ENCODE measurements around the gene ACBD6. TPM values are rescaled to one million over a fixed set of nuclear protein-coding genes. Genes with fewer than 3 reads are reported as not detected.

The ACBD6 gene
- total RNA-seq, 1 experiment from 2014 or later, result 73.6 TPM

- no peak overlapping the region for H3K27ac Mint-ChIP-seq (ENCODE audit: unreplicated experiment)
- H3K9me3 Mint-ChIP-seq (ENCODE audit: low read depth, unreplicated experiment), result no peaks in the 10 kb centered on the region
- H3K36me3 Mint-ChIP-seq (ENCODE audit: insufficient read depth, unreplicated experiment), result no peaks in the 10 kb centered on the region
- TF ChIP-seq CTCF (IDR thresholded peaks at IDR 0.05; ENCODE audit: unreplicated experiment), result no peak
- BruUV-seq (replicated peaks), result no TSS peak
- CTCF ChIA-PET, result no interaction called here
- DNase-seq, result no peak
- H3K4me1 Mint-ChIP-seq (ENCODE audit: low read depth, unreplicated experiment), result peaks cover 8% of the 10 kb centered on the region
- intact Hi-C loops (cut with micrococcal nuclease; ENCODE audit: unreplicated experiment), result no loop called here
- H3K4me3 Mint-ChIP-seq (ENCODE audit: low read depth, unreplicated experiment), result no peak overlapping the region
- H3K27me3 Mint-ChIP-seq (ENCODE audit: unreplicated experiment), result peaks cover 14% of the 10 kb centered on the region
These were observed 255.8 kb downstream of the ACBD6 start for GRCh38 chr1:180246579-180246978.

- intact Hi-C loops (cut with micrococcal nuclease; ENCODE audit: unreplicated experiment), result no loop called here
- peaks cover 8% of the 10 kb centered on the region for H3K4me1 Mint-ChIP-seq (ENCODE audit: low read depth, unreplicated experiment)
- H3K4me3 Mint-ChIP-seq (ENCODE audit: low read depth, unreplicated experiment), result no peak overlapping the region
- CTCF ChIA-PET, result no interaction called here
- H3K9me3 Mint-ChIP-seq (ENCODE audit: low read depth, unreplicated experiment), result no peaks in the 10 kb centered on the region
- BruUV-seq (replicated peaks), result no TSS peak
- no peak for TF ChIP-seq CTCF (IDR thresholded peaks at IDR 0.05; ENCODE audit: unreplicated experiment)
- H3K36me3 Mint-ChIP-seq (ENCODE audit: insufficient read depth, unreplicated experiment), result no peaks in the 10 kb centered on the region
- DNase-seq, result peak; percentile 60
- peaks cover 31% of the 10 kb centered on the region for H3K27me3 Mint-ChIP-seq (ENCODE audit: unreplicated experiment)
- no peak overlapping the region for H3K27ac Mint-ChIP-seq (ENCODE audit: unreplicated experiment)
These were observed 257.5 kb downstream of the ACBD6 start for GRCh38 chr1:180244840-180245239.

GRCh38 chr1:180243517-180244221, 258.7 kb downstream of the ACBD6 start:
- H3K9me3 Mint-ChIP-seq (ENCODE audit: low read depth, unreplicated experiment), result no peaks in the 10 kb centered on the region
- no peak for TF ChIP-seq CTCF (IDR thresholded peaks at IDR 0.05; ENCODE audit: unreplicated experiment)
- DNase-seq, result no peak
- no peak overlapping the region for H3K4me3 Mint-ChIP-seq (ENCODE audit: low read depth, unreplicated experiment)
- CTCF ChIA-PET, result interaction anchor here (0.5 kb wide), 1 partner anchor 105 kb away, joined by 3 read pairs; no protein-coding TSS in a partner anchor
- no TSS peak for BruUV-seq (replicated peaks)
- no peaks in the 10 kb centered on the region for H3K36me3 Mint-ChIP-seq (ENCODE audit: insufficient read depth, unreplicated experiment)
- intact Hi-C loops (cut with micrococcal nuclease; ENCODE audit: unreplicated experiment), result no loop called here
- H3K27me3 Mint-ChIP-seq (ENCODE audit: unreplicated experiment), result peaks cover 43% of the 10 kb centered on the region
- peaks cover 8% of the 10 kb centered on the region for H3K4me1 Mint-ChIP-seq (ENCODE audit: low read depth, unreplicated experiment)
- H3K27ac Mint-ChIP-seq (ENCODE audit: unreplicated experiment), result no peak overlapping the region

GRCh38 chr1:180241716-180242544, 260.4 kb downstream of the ACBD6 start:
- no TSS peak for BruUV-seq (replicated peaks)
- H3K4me1 Mint-ChIP-seq (ENCODE audit: low read depth, unreplicated experiment), result peaks cover 3% of the 10 kb centered on the region
- DNase-seq, result no peak
- H3K4me3 Mint-ChIP-seq (ENCODE audit: low read depth, unreplicated experiment), result no peak overlapping the region
- CTCF ChIA-PET, result no interaction called here
- H3K27me3 Mint-ChIP-seq (ENCODE audit: unreplicated experiment), result peaks cover 60% of the 10 kb centered on the region
- H3K9me3 Mint-ChIP-seq (ENCODE audit: low read depth, unreplicated experiment), result no peaks in the 10 kb centered on the region
- H3K27ac Mint-ChIP-seq (ENCODE audit: unreplicated experiment), result no peak overlapping the region
- no peaks in the 10 kb centered on the region for H3K36me3 Mint-ChIP-seq (ENCODE audit: insufficient read depth, unreplicated experiment)
- no peak for TF ChIP-seq CTCF (IDR thresholded peaks at IDR 0.05; ENCODE audit: unreplicated experiment)
- intact Hi-C loops (cut with micrococcal nuclease; ENCODE audit: unreplicated experiment), result no loop called here
